Esophagus muscularis mucosa (tissue), 4 donors: ENCODE results near the gene MCF2L. TPM values are rescaled to one million over a fixed set of nuclear protein-coding genes. Genes with fewer than 3 reads are reported as not detected.

ENCODE experiments used
- DNase-seq: peaks from one replicate; pipeline ENCODE4 v3.0.0-alpha.2; 2017; ENCODE audit errors: extremely low spot score
- H3K27ac ChIP-seq, 4 donors: fragments of 200-600 bp; sonication (generic); replicated peaks in 1 of 4; 1 replicate in 3 of 4; 2 replicates in 1 of 4; pipeline ENCODE4 v1.5.1; 2016 to 2019; ENCODE audit warnings: mild to moderate bottlenecking in 1 of 4
- H3K27me3 ChIP-seq, 4 donors: fragments of 200-600 bp; sonication (generic); one replicate each; pipeline versions ENCODE4 v1.5.1 to v1.6.0; 2016 to 2019
- H3K36me3 ChIP-seq, 4 donors: fragments of 200-600 bp; sonication (generic); one replicate each; pipeline ENCODE4 v1.5.1; 2016 to 2019
- H3K4me1 ChIP-seq, 4 donors: fragments of 200-600 bp; sonication (generic); one replicate each; pipeline ENCODE4 v1.5.1; 2016 to 2019
- H3K4me3 ChIP-seq, 4 donors: fragments of 200-600 bp; sonication (generic); 1 replicate in 2 of 4; 2 replicates in 2 of 4; pipeline ENCODE4 v1.5.1; 2016 to 2019; ENCODE audit warnings: mild to moderate bottlenecking in 4 of 4, moderate library complexity in 1 of 4
- H3K9me3 ChIP-seq, 4 donors: fragments of 200-600 bp; sonication (generic); 1 replicate in 3 of 4; 2 replicates in 1 of 4; pipeline ENCODE4 v1.5.1; 2016 to 2019
- EP300 ChIP-seq: sonication (generic); formaldehyde crosslinking; IDR thresholded peaks from one replicate; pipeline ENCODE4 v1.6.1; 2017; ENCODE audit warnings: antibody characterized with exemption
- POLR2A ChIP-seq: fragments of 450-650 bp; IDR thresholded peaks from one replicate; pipeline ENCODE4 v1.6.1; 2017; ENCODE audit warnings: antibody characterized with exemption, moderate library complexity, mild to moderate bottlenecking, low read depth
- POLR2AphosphoS5 ChIP-seq, 2 donors: sonication (generic); formaldehyde crosslinking; IDR thresholded peaks; one replicate each; pipeline ENCODE4 v1.6.1; 2017; ENCODE audit warnings: antibody characterized with exemption in 2 of 2
- WGBS: methylation state at CpG from one replicate; pipeline ENCODE4 v1.1.5; 2018; 5-methylcytosine and 5-hydroxymethylcytosine counted together
- intact Hi-C: fragments of 100-400 bp; cut with DNase I; formaldehyde crosslinking; loops from one replicate; pipeline ENCODE4 v1.15.1; 2023
- total RNA-seq, 4 donors: library from RNA; depleted of rRNA; stranded (reverse); fragments of >200 nt; gene quantifications; one replicate each; pipeline versions ENCODE4 v1.1.0 to v1.2.1, GENCODE V29; 2016
- TF ChIP-seq, protein P1 (sequence below), 3 experiments: fragments of 200-600 bp in 2 of 3; fragments of 450-650 bp in 1 of 3; sonication (generic) in 2 of 3; IDR thresholded peaks; one replicate each; pipeline ENCODE4 v1.5.1; 2017 to 2019; ENCODE audit warnings: antibody characterized with exemption in 3 of 3, mild to moderate bottlenecking in 2 of 3, moderate library complexity in 1 of 3

The MCF2L gene
- total RNA-seq, 4 donors from 2014 or later, result 14.5 to 38.6 (median 26.7) TPM

DNA sequence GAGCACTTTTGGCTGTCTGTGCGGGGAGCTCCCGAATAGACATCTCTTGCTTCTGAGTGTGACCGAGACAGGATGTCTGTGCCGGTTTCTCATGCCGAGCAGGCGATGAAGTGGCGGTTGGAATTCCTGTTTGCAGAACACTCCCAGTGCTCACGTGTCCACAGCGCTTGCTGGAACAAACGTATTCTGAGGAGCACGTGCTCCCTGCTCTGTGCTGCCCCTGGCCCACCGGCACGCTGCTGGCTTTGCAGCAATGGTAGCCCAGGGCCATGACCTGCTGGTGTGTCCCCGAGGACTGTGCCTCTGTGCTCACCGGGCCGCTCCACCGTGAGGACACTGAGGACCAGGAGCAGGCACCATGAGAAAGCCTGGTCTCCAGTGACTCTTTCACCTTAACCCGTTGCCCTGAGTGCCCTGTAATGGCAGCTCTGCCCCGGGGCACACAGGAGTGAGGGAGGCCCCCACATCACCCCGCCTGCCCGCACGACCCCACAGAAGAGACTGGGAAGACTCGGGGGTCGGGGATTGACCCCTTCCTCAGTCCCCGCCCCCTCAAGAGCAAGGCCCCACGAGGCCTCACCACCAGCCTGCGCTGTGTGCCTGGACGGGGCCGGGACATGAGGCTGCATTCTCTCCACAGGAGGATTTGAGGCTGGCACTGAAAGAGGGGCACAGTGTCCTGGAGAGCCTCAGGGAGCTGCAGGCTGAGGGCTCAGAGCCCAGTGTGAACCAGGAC, 96.6 kb downstream of the MCF2L start:
- Histone ChIP-seq H3K27me3 (peaks cover 0 to 4% (median 0%) of the 10 kb centered on the region in 4 donors), H3K4me3 (no peak overlapping the region), H3K27ac (no peak overlapping the region), H3K36me3 (peaks cover 0 to 59% (median 8%) of the 10 kb centered on the region in 4 donors), H3K4me1 (no peaks in the 10 kb centered on the region), H3K9me3 (no peaks in the 10 kb centered on the region)
- intact Hi-C loops, result no loop called here
- TF ChIP-seq POLR2AphosphoS5 (IDR thresholded peaks at IDR 0.05) (no peak), POLR2A (no peak)
- no peak for DNase-seq
- 88% methylated on average over 11 of the region's 29 CpGs for WGBS

GRCh38 chr13:113066142-113066455, 97.1 kb downstream of the MCF2L start:
- TF ChIP-seq EP300 (no peak), POLR2A (no peak), POLR2AphosphoS5 (IDR thresholded peaks at IDR 0.05) (no peak)
- TF ChIP-seq, protein P1, sequence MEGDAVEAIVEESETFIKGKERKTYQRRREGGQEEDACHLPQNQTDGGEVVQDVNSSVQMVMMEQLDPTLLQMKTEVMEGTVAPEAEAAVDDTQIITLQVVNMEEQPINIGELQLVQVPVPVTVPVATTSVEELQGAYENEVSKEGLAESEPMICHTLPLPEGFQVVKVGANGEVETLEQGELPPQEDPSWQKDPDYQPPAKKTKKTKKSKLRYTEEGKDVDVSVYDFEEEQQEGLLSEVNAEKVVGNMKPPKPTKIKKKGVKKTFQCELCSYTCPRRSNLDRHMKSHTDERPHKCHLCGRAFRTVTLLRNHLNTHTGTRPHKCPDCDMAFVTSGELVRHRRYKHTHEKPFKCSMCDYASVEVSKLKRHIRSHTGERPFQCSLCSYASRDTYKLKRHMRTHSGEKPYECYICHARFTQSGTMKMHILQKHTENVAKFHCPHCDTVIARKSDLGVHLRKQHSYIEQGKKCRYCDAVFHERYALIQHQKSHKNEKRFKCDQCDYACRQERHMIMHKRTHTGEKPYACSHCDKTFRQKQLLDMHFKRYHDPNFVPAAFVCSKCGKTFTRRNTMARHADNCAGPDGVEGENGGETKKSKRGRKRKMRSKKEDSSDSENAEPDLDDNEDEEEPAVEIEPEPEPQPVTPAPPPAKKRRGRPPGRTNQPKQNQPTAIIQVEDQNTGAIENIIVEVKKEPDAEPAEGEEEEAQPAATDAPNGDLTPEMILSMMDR (IDR thresholded peaks at IDR 0.05), result no peak
- intact Hi-C loops, result no loop called here
- Histone ChIP-seq H3K27ac (no peak overlapping the region), H3K4me1 (no peaks in the 10 kb centered on the region), H3K36me3 (peaks cover 0 to 59% (median 8%) of the 10 kb centered on the region in 4 donors), H3K4me3 (no peak overlapping the region), H3K27me3 (peaks cover 0 to 4% (median 0%) of the 10 kb centered on the region in 4 donors), H3K9me3 (no peaks in the 10 kb centered on the region)
- 79% methylated on average over 7 of the region's 10 CpGs for WGBS
- DNase-seq, result no peak

GRCh38 chr13:113066746-113067145, 97.7 kb downstream of the MCF2L start:
- 97% methylated on average over 13 of the region's 19 CpGs for WGBS
- peaks cover 0 to 63% (median 8%) of the 10 kb centered on the region in 4 donors for H3K36me3 ChIP-seq
- peaks cover 0 to 4% (median 0%) of the 10 kb centered on the region in 4 donors for H3K27me3 ChIP-seq
- TF ChIP-seq POLR2AphosphoS5 (IDR thresholded peaks at IDR 0.05) (no peak), POLR2A (no peak), EP300 (no peak)
- TF ChIP-seq, protein P1 (IDR thresholded peaks at IDR 0.05), result no peak
- H3K9me3 ChIP-seq, result no peaks in the 10 kb centered on the region
- no peak overlapping the region for H3K27ac ChIP-seq
- intact Hi-C loops, result no loop called here
- no peak for DNase-seq
- no peaks in the 10 kb centered on the region for H3K4me1 ChIP-seq
- H3K4me3 ChIP-seq, result no peak overlapping the region

GRCh38 chr13:113069861-113070805, 101.1 kb downstream of the MCF2L start:
- Histone ChIP-seq H3K36me3 (peaks cover 0 to 66% (median 13%) of the 10 kb centered on the region in 4 donors), H3K4me3 (no peak overlapping the region), H3K27ac (no peak overlapping the region), H3K9me3 (peaks cover 0 to 6% (median 0%) of the 10 kb centered on the region in 4 donors), H3K4me1 (no peaks in the 10 kb centered on the region), H3K27me3 (peaks cover 0 to 9% (median 0%) of the 10 kb centered on the region in 4 donors)
- 86% methylated on average over 31 of the region's 41 CpGs for WGBS
- intact Hi-C loops, result no loop called here
- DNase-seq, result no peak
- no peak for TF ChIP-seq POLR2A
- no peak for TF ChIP-seq POLR2AphosphoS5 (IDR thresholded peaks at IDR 0.05)
- TF ChIP-seq, protein P1 (IDR thresholded peaks at IDR 0.05), result no peak
- no peak for TF ChIP-seq EP300

DNA sequence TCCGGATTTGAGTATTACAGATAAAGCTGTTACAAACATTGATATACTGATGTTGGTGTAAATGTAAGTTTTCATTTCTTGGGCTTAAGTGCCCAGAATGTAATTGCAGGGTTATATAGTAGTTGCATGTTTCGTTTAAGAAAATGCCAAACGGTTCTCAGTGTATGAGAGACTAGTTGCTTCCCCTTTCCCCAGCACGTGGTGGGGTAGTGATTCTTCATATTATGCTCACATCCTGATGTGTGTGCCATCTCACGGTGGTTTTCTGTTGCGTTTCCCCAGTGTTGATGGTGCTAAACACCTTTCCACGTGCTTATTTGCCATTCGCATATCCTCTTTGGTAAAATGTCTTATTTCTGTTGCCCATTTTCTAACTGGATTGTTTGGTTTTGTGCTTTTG, 101.8 kb downstream of the MCF2L start:
- no peak for DNase-seq
- no peak overlapping the region for H3K4me3 ChIP-seq
- intact Hi-C loops, result no loop called here
- H3K27me3 ChIP-seq, result peaks cover 0 to 8% (median 0%) of the 10 kb centered on the region in 4 donors
- WGBS, result 75% methylated on average over 8 of the region's 8 CpGs
- peaks cover 0 to 66% (median 12%) of the 10 kb centered on the region in 4 donors for H3K36me3 ChIP-seq
- H3K9me3 ChIP-seq, result peaks cover 0 to 6% (median 0%) of the 10 kb centered on the region in 4 donors
- H3K4me1 ChIP-seq, result no peaks in the 10 kb centered on the region
- TF ChIP-seq, protein P1 (IDR thresholded peaks at IDR 0.05), result no peak
- TF ChIP-seq POLR2AphosphoS5 (IDR thresholded peaks at IDR 0.05) (no peak), EP300 (no peak), POLR2A (no peak)
- no peak overlapping the region for H3K27ac ChIP-seq
